ENCODE data around the gene NRG4.

- TF ChIP-seq, protein P1, sequence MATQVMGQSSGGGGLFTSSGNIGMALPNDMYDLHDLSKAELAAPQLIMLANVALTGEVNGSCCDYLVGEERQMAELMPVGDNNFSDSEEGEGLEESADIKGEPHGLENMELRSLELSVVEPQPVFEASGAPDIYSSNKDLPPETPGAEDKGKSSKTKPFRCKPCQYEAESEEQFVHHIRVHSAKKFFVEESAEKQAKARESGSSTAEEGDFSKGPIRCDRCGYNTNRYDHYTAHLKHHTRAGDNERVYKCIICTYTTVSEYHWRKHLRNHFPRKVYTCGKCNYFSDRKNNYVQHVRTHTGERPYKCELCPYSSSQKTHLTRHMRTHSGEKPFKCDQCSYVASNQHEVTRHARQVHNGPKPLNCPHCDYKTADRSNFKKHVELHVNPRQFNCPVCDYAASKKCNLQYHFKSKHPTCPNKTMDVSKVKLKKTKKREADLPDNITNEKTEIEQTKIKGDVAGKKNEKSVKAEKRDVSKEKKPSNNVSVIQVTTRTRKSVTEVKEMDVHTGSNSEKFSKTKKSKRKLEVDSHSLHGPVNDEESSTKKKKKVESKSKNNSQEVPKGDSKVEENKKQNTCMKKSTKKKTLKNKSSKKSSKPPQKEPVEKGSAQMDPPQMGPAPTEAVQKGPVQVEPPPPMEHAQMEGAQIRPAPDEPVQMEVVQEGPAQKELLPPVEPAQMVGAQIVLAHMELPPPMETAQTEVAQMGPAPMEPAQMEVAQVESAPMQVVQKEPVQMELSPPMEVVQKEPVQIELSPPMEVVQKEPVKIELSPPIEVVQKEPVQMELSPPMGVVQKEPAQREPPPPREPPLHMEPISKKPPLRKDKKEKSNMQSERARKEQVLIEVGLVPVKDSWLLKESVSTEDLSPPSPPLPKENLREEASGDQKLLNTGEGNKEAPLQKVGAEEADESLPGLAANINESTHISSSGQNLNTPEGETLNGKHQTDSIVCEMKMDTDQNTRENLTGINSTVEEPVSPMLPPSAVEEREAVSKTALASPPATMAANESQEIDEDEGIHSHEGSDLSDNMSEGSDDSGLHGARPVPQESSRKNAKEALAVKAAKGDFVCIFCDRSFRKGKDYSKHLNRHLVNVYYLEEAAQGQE (IDR thresholded peaks at IDR 0.05; ENCODE audit: insufficient read depth in 1 of 2, low read depth in 2 of 2, low read length in 2 of 2), result no peak
- TF ChIP-seq TAF1 (IDR thresholded peaks at IDR 0.05; ENCODE audit: borderline replicate concordance, insufficient read depth, low read length) (no peak), POLR2AphosphoS5 (IDR thresholded peaks at IDR 0.05; ENCODE audit: low read depth, low read length) (no peak), SIN3A (IDR thresholded peaks at IDR 0.05; ENCODE audit: borderline replicate concordance, insufficient read depth, low read length) (no peak)
These were observed 12.0 kb upstream of the NRG4 start for GRCh38 chr15:76024021-76024768.

All from PFSK-1 (cell line).